HG03175 (cell line): Measurements from ENCODE around the gene CXorf49B.

Experiments used
- ATAC-seq: cut with Tn5 transposase; IDR thresholded peaks from one replicate; pipeline ENCODE4 v1.9.1; 2021; ENCODE audit warnings: mild to moderate bottlenecking, moderate library complexity; ENCODE audit not compliant: unreplicated experiment

Gene CXorf49B

DNA sequence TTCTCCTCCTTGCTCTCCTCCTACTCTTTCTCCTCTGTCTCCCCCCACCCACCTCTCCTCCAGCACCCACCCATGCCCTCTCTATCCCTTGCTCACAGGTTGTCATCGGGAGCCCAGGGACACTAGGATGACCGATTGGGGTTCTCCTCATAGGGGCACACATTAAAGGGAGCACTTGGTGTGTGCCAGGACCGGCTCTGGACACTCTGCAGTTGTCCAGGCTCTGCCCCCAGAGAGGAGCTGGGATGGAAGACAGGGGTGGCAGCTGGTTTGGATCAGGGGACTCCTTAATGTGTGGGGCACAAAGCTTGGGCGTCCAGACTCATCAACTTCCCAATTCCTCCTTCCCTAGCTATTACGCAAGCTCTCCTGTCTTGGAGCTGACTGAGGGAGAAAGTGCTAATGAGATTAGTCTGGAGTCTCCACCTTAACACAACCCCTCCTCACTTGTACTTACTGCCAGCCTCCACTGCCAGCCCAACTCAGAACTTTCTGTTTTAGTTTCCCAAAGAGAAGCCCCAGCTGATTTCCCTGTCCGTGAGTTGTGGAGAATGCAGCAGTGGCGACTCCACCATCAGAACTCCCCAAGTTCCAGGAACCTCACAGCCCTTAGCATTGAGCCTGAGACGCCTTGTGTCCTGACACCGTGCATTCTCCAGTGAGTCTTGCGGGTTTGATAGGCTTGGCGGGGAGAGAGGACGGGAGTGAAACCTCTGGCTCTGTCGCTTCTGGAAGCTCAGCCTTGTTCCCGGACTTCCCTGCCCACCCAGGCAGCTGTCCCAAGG is 52.2 kb downstream of the CXorf49B start:
- ATAC-seq: no peak

DNA sequence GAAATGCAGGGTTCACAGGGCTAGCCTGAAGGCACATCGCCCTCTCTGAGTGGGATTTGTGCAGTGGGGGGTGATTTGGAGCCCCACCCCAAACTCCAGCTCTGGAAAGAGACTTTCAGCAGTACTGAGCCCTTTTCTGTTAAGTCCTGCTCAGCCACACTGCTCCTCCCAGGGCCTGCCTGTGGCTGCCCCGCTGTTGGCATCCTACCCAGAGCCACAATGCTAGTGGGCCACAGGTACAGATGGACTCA is 52.7 kb downstream of the CXorf49B start:
- ATAC-seq: no peak
